Colonic mucosa (tissue), 4 donors: Measurements from ENCODE around the gene CHML. TPM values are rescaled to one million over a fixed set of nuclear protein-coding genes. Genes with fewer than 3 reads are reported as not detected.

Source experiments
- DNase-seq: peaks from one replicate; pipeline ENCODE4 v3.0.0-alpha.2; 2020
- H3K27ac ChIP-seq: fragments of 200-600 bp; one replicate; pipeline ENCODE4 v1.8.0; 2021
- H3K27me3 ChIP-seq: fragments of 200-600 bp; one replicate; pipeline ENCODE4 v1.8.0; 2021
- H3K36me3 ChIP-seq: fragments of 200-600 bp; one replicate; pipeline ENCODE4 v1.8.0; 2021
- H3K4me1 ChIP-seq: fragments of 200-600 bp; one replicate; pipeline ENCODE4 v1.8.0; 2021; ENCODE audit warnings: mild to moderate bottlenecking
- H3K4me3 ChIP-seq: fragments of 200-600 bp; one replicate; pipeline ENCODE4 v1.8.0; 2021
- H3K9ac ChIP-seq, 2 donors: one replicate each; pipeline ENCODE4 v1.7.0; 2013; ENCODE audit warnings: control low read depth in 2 of 2, low read depth in 2 of 2, low read length in 2 of 2
- H3K9me3 ChIP-seq: fragments of 200-600 bp; one replicate; pipeline ENCODE4 v1.8.0; 2021
- CTCF ChIP-seq: fragments of 200-600 bp; IDR thresholded peaks from one replicate; pipeline ENCODE4 v1.8.0; 2022; ENCODE audit warnings: antibody characterized with exemption, mild to moderate bottlenecking
- intact Hi-C: fragments of 100-400 bp; cut with DNase I; formaldehyde crosslinking; loops from one replicate; pipeline ENCODE4 v1.14.1; 2022
- total RNA-seq, 2 donors: library from RNA; stranded (reverse); fragmentation: NEBNext Ultra II Directional in 1 of 2; extraction: Animal tissue kit (Norgen Biotek cat#: 25700) in 1 of 2; gene quantifications; one replicate each; pipeline ENCODE4 v1.2.1, GENCODE V29; 2021
- donor health status: healthy.
- donor health status: DM: no; HTN: no; CAD: no.
- donor health status: DM: no; HTN: no; CAD: no.

Gene CHML
- total RNA-seq, 2 donors from 2014 or later: 5.7 to 10.6 TPM

GRCh38 chr1:241654019-241654418, 13.8 kb upstream of the CHML start:
- Histone ChIP-seq H3K9me3 (no peaks in the 10 kb centered on the region), H3K4me3 (no peak overlapping the region), H3K9ac (no peak overlapping the region), H3K27me3 (no peaks in the 10 kb centered on the region), H3K27ac (no peak overlapping the region), H3K36me3 (no peaks in the 10 kb centered on the region), H3K4me1 (no peaks in the 10 kb centered on the region)
- no peak for DNase-seq
- TF ChIP-seq CTCF: no peak
- intact Hi-C loops: no loop called here

- no peaks in the 10 kb centered on the region for H3K4me1 ChIP-seq
- no peaks in the 10 kb centered on the region for H3K27me3 ChIP-seq
- intact Hi-C loops: no loop called here
- no peaks in the 10 kb centered on the region for H3K36me3 ChIP-seq
- H3K9ac ChIP-seq: no peak within 1 kb of the TSS
- no peak for DNase-seq
- H3K4me3 ChIP-seq: no peak within 1 kb of the TSS
- no peak for TF ChIP-seq CTCF
- H3K27ac ChIP-seq: no peak within 1 kb of the TSS
- no peaks in the 10 kb centered on the region for H3K9me3 ChIP-seq
Observed at GRCh38 chr1:241652012-241652411, 11.8 kb upstream of the CHML start, which contains the start of gene WDR64. Gene WDR64, plus strand, starts transcription at chr1:241652281. Its CDS starts 204 bp downstream, at chr1:241652485.

- intact Hi-C loops: no loop called here
- no peak for DNase-seq
- no peaks in the 10 kb centered on the region for H3K4me1 ChIP-seq
- H3K4me3 ChIP-seq: no peak overlapping the region
- H3K27me3 ChIP-seq: no peaks in the 10 kb centered on the region
- no peak for TF ChIP-seq CTCF
- no peaks in the 10 kb centered on the region for H3K36me3 ChIP-seq
- H3K27ac ChIP-seq: no peak overlapping the region
- H3K9ac ChIP-seq: no peak overlapping the region
- H3K9me3 ChIP-seq: no peaks in the 10 kb centered on the region
Observed at GRCh38 chr1:241648159-241648558, 8.0 kb upstream of the CHML start.

- no peak for TF ChIP-seq CTCF
- Histone ChIP-seq H3K9ac (no peak overlapping the region), H3K4me3 (no peak overlapping the region), H3K4me1 (no peaks in the 10 kb centered on the region), H3K36me3 (no peaks in the 10 kb centered on the region), H3K27ac (no peak overlapping the region), H3K27me3 (no peaks in the 10 kb centered on the region), H3K9me3 (no peaks in the 10 kb centered on the region)
- no peak for DNase-seq
- intact Hi-C loops: no loop called here
Observed at GRCh38 chr1:241647658-241648057, 7.5 kb upstream of the CHML start.

GRCh38 chr1:241646201-241646600, 6.0 kb upstream of the CHML start:
- Histone ChIP-seq H3K36me3 (no peaks in the 10 kb centered on the region), H3K9me3 (no peaks in the 10 kb centered on the region), H3K27me3 (no peaks in the 10 kb centered on the region), H3K4me3 (no peak overlapping the region), H3K4me1 (no peaks in the 10 kb centered on the region), H3K27ac (no peak overlapping the region), H3K9ac (no peak overlapping the region)
- intact Hi-C loops: no loop called here
- no peak for DNase-seq
- no peak for TF ChIP-seq CTCF

- Histone ChIP-seq H3K4me3 (no peak overlapping the region), H3K27ac (no peak overlapping the region), H3K9me3 (no peaks in the 10 kb centered on the region), H3K9ac (no peak overlapping the region), H3K27me3 (no peaks in the 10 kb centered on the region), H3K36me3 (no peaks in the 10 kb centered on the region), H3K4me1 (no peaks in the 10 kb centered on the region)
- no peak for TF ChIP-seq CTCF
- no peak for DNase-seq
- intact Hi-C loops: no loop called here
Observed at GRCh38 chr1:241645199-241645598, 5.0 kb upstream of the CHML start.
